GM15510 (cell line): ENCODE data around the gene PRR20D.
"Not testable (repeated sequence)": the region's sequence is repeated elsewhere in the genome, so short reads cannot be mapped to it uniquely, and the experiment has no call there.

Experiments
- POLR2A ChIP-seq: IDR thresholded peaks from 3 replicates; pipeline ENCODE4 v1.6.1; 2011; ENCODE audit warnings: borderline replicate concordance; ENCODE audit not compliant: insufficient read length; ENCODE audit errors: extremely low read depth

Gene PRR20D

GRCh38 chr13:57160332-57160731, at the start of gene PRR20D:
PRR20D (plus strand) TSS chr13:57160632; CDS start chr13:57161019, 387 bp downstream.
- not testable (repeated sequence) for TF ChIP-seq POLR2A

DNA sequence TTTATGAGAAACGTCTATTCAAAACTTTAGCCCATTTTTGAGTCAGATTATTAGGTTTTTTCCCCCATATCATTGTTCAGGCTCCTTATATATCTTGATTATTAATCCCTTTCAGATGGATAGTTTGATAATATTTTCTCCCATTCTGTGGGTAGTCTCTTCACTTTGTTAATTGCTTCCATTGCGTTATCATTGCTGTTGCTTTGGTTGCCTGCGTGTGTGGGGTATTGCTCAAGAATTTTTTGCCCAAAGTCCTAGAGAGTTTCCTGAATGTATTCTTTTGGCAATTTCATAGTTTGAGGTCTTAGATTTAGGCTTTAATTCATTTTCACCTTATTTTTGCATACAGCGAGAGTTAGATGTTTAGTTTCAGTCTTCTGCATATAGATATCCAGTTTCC, 45.5 kb upstream of the PRR20D start:
- no peak for TF ChIP-seq POLR2A

GRCh38 chr13:57123681-57124080, 36.8 kb upstream of the PRR20D start:
- no peak for TF ChIP-seq POLR2A

GRCh38 chr13:57128909-57129308, 31.5 kb upstream of the PRR20D start:
- no peak for TF ChIP-seq POLR2A

DNA sequence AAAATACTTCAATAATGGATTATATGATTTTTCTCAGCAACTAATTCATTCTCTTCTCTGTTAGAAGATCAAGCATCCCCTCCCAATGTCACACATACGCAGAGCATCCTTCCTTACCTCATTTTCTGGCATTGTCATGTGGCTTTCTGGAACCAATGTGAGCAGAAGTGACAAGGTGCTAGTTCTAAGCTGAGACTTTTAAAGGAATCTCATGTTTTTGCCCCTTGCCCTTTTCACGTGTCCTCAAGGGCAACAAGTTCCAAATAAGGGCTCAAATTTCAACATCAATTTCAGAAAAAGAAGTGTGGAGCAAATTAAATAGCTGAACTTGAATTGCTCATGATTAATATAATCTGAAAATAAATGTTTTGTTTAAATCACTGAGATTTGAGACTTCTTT, 24.3 kb upstream of the PRR20D start:
- TF ChIP-seq POLR2A: no peak

GRCh38 chr13:57137585-57137984, 22.8 kb upstream of the PRR20D start:
- TF ChIP-seq POLR2A: no peak

DNA sequence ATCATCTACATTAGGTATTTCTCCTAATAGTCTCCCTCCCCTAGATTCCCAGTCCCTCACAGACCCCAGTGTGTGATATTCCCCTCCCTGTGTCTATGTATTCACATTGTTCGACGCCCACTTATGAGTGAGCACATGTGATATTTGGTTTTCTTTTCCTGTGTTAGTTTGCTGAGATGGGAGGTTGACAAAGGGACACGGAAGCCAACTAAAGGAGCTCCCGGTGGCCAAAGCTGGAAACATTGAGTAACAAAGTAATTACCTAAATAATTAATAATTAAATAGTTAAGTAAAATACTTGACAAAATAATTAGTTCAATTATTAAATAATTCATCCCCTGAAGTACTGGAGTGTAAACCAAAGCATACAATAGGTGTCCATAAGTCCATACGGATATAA, 21.4 kb upstream of the PRR20D start:
- no peak for TF ChIP-seq POLR2A

DNA sequence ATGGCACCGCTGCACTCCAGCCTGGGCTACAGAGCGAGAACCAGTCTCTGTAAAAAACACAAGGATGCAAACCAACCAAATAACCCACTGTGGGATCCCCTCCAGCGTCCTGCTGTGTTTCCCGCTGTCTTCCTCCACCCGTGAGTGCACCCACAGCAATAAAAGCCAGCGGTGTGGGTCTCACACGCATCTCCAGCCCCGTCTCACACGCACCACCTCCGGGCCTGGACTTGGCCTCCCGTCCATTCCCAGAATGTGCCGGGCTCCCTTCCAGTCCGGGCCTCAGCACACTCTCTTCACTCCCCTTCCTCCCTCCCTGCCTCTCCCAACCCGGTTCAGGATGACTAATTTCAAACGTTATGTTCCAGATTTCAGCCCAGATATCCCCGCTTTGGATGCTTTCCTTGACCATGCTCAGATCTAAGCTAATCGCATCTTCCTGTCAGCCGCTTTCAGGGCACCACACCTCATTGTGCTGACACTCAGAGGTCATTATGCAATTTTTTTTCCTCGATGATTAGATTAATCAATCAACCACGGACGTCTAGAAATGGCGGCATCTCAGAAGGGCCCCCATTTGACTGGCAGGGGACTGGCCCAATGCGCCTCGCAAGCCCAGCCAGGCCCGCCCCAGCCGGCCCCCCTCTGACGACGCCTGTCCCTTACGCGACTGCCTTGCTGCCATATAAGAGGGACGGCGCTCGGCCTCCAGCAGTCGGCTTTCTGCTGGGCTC, 20.0 kb upstream of the PRR20D start, which contains the start of gene PRR20A:
TSS of gene PRR20A (plus strand) at position 684 of the 734 bp plus-strand sequence. CDS start 387 bp downstream, outside the sequence.
- not testable (repeated sequence) for TF ChIP-seq POLR2A

GRCh38 chr13:57147188-57147587, 13.2 kb upstream of the PRR20D start, which contains the start of gene PRR20B:
PRR20B (plus strand) TSS chr13:57147488; CDS start chr13:57147875, 387 bp downstream.
- not testable (repeated sequence) for TF ChIP-seq POLR2A

DNA sequence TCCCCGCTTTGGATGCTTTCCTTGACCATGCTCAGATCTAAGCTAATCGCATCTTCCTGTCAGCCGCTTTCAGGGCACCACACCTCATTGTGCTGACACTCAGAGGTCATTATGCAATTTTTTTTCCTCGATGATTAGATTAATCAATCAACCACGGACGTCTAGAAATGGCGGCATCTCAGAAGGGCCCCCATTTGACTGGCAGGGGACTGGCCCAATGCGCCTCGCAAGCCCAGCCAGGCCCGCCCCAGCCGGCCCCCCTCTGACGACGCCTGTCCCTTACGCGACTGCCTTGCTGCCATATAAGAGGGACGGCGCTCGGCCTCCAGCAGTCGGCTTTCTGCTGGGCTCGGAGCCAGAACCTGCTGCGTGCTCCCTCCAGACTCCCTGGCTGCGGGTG, 6.7 kb upstream of the PRR20D start, which contains the start of gene PRR20C:
TSS of gene PRR20C (plus strand) at position 301 of the 400 bp plus-strand sequence. CDS start 387 bp downstream, outside the sequence.
- TF ChIP-seq POLR2A: not testable (repeated sequence)

- TF ChIP-seq POLR2A: not testable (repeated sequence)
These were observed 6.5 kb downstream of the PRR20D start, which contains the start of gene PRR20E for GRCh38 chr13:57166897-57167296. PRR20E (plus strand) TSS chr13:57167197; CDS start chr13:57167584, 387 bp downstream.

DNA sequence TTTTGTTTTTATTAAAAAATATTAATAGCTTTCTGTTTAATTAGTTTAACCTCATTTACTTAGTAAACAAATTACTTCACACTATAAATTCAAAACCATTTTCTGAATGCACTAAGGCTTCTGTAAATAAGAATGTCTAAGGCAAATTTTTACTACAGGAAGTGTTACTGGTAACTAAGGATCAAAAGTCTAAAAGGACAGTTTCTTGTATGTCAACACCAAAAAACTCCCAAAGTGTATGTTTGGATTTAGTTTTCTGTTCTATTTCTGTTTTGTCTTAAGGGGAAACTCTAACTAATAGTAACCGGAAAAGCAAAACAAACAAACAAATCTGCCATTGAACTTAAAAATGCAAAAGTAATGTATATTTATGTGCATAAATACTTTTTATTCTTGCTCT, 31.2 kb downstream of the PRR20D start:
- no peak for TF ChIP-seq POLR2A

DNA sequence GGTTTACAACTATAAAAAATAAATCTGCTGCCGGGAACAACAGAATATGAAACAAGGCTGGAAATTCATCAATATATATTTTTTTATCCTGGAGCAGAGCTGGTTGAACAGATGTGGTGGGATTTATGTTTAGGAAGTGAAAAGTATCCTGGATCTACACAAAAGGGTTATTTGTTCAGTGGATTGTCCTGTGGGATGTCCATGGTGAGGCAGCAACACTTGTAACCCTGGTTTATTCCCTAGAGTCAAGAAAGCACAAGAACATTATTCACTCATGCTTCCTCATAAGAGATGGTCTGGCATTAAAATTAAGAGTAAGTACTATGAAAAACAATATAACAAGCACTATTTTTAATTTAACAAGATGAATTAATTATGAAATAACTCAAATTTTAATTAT, 52.6 kb downstream of the PRR20D start:
- no peak for TF ChIP-seq POLR2A
